ENCODE data around the gene SPANXA1. TPM values are rescaled to one million over a fixed set of nuclear protein-coding genes. Genes with fewer than 3 reads are reported as not detected.
"Not testable (repeated sequence)": the region's sequence is repeated elsewhere in the genome, so short reads cannot be mapped to it uniquely, and the experiment has no call there.

The SPANXA1 gene, protein sequence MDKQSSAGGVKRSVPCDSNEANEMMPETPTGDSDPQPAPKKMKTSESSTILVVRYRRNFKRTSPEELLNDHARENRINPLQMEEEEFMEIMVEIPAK
- not detected for polyA plus RNA-seq (ENCODE audit: insufficient read length in 4 of 4)

DNA sequence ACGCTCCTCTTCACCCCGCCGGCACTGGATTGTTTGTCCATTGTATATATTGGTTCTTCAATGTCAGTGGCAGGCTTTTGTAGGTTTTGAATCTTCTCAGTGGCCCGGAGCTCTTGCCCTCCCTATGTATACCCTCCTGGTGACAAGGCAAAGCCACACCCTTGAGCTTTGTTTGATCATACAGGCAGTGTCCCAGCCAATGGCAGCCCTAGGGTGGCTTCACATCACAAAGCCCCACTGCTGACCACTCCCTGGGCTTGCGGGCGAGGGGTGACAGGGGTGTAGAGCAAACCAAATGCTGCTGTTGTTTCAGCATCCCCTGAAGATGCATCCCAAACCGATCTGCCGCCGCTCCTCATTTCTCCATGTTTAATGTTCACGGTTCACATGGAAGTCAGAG lies at the start of gene SPANXA1:
TSS of gene SPANXA1 (minus strand) at position 101 of the 400 bp plus-strand sequence. CDS start at position 41, 60 bp downstream.
- not testable (repeated sequence) for DNase-seq (ENCODE audit: low read depth in 4 of 4, low spot score in 3 of 4)

GRCh38 chrX:141632124-141632523 lies 47.6 kb upstream of the SPANXA1 start:
- DNase-seq (ENCODE audit: low read depth in 4 of 4, low spot score in 3 of 4), result no peak

DNA sequence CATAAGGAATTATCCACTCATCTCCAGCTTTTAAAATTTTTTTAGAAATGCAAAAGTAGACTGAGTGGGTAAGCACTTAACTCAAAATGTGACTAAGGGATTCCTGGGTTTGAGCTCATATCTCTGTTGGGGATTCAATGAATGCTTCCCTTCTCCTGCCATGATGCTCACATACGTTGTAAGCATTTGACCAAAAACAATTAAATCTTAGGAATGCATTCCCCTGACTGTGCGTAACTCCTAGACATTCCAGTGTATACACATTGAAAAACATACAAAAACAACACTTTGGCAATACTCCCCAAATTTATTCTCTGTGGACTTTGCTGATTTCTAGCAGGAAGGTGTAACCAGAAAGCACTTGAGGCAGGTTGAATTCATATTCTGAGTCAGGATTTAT lies 34.8 kb upstream of the SPANXA1 start:
- DNase-seq (ENCODE audit: low read depth in 4 of 4, low spot score in 3 of 4), result no peak

DNA sequence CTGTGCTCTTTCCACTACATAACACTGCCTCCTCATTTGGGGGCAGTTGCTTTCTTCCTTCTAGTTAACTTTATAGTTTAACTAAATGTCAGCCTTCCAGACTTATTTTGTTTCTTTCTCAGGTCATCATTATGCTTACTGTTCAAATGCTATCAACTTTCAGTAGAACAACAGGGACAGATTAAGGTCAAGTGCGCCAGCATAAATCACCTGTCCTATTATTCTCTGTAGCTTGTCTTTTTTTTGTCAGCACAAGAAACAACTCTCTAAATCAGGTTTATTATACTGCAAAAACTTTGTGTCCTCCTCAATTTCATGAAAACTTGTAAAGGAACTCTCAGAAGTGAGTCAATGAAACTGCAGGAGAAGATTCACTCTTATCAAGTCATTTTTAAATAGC lies 24.6 kb upstream of the SPANXA1 start:
- DNase-seq (ENCODE audit: low read depth in 4 of 4, low spot score in 3 of 4), result peak in 3 of 4 donors; percentile 8 to 20 (median 16)

GRCh38 chrX:141589408-141589807 lies 4.9 kb upstream of the SPANXA1 start, which contains the start of gene SPANXA2:
SPANXA2 (plus strand) TSS chrX:141589708; CDS start chrX:141589768, 60 bp downstream.
- DNase-seq (ENCODE audit: low read depth in 4 of 4, low spot score in 3 of 4), result not testable (repeated sequence)

- not testable (repeated sequence) for DNase-seq (ENCODE audit: low read depth in 4 of 4, low spot score in 3 of 4)
Observed at GRCh38 chrX:141542551-141542950, 42.0 kb downstream of the SPANXA1 start.

Other genes starting within 250 kb of the SPANXA1 start
- gene SPANXA2, start 5.0 kb upstream of the SPANXA1 start, polyA plus RNA-seq (ENCODE audit: insufficient read length in 4 of 4), result not detected
- under 1 TPM in 1 of 4 donors, not detected in 3; 0.09 TPM for gene SPANXD, start 114.0 kb upstream of the SPANXA1 start, polyA plus RNA-seq (ENCODE audit: insufficient read length in 4 of 4)

Measured in right renal pelvis (tissue), 4 donors.